Activated naive CD4-positive, alpha-beta T cell treated with anti-CD3 and anti-CD28 coated beads, Interleukin-2, amount 50 U/mL, for 24 hours (primary cell): ENCODE results near the gene MYH10.

Experiments
- H3K27ac Mint-ChIP-seq: one replicate; pipeline ENCODE4 v1.8.0; 2021; ENCODE audit warnings: mild to moderate bottlenecking, mixed read lengths
- H3K27me3 Mint-ChIP-seq: one replicate; pipeline ENCODE4 v1.8.0; 2021; ENCODE audit warnings: mixed read lengths
- H3K36me3 Mint-ChIP-seq: one replicate; pipeline ENCODE4 v1.8.0; 2021; ENCODE audit warnings: mixed read lengths
- H3K4me1 Mint-ChIP-seq: one replicate; pipeline ENCODE4 v1.8.0; 2021; ENCODE audit warnings: mixed read lengths
- H3K4me3 Mint-ChIP-seq: one replicate; pipeline ENCODE4 v1.8.0; 2021; ENCODE audit warnings: mild to moderate bottlenecking, mixed read lengths
- H3K9me3 Mint-ChIP-seq: one replicate; pipeline ENCODE4 v1.8.0; 2021; ENCODE audit warnings: mixed read lengths

MYH10 gene

DNA sequence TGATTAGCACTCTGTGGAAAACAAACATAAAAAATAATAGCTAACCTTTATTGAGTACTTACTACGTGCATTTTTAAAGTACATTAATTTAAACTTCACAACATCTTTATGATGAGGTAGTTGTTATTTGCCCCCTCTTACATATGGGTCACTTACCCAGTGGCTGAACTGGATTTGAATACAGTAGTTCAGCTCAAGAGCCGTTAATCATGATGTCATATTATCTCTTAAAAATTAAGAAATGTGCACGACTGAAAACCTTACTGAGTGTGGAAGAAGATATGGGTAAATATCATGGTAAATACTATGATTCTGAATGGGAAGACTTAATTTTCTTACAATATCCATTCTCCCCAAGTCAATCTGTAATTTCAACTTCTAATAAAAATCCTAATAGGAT, 177.2 kb downstream of the MYH10 start:
- H3K27me3 Mint-ChIP-seq, result no peaks in the 10 kb centered on the region
- H3K9me3 Mint-ChIP-seq, result no peaks in the 10 kb centered on the region
- no peak overlapping the region for H3K4me3 Mint-ChIP-seq
- H3K4me1 Mint-ChIP-seq, result peaks cover 22% of the 10 kb centered on the region
- no peak overlapping the region for H3K27ac Mint-ChIP-seq
- H3K36me3 Mint-ChIP-seq, result peaks cover 30% of the 10 kb centered on the region

DNA sequence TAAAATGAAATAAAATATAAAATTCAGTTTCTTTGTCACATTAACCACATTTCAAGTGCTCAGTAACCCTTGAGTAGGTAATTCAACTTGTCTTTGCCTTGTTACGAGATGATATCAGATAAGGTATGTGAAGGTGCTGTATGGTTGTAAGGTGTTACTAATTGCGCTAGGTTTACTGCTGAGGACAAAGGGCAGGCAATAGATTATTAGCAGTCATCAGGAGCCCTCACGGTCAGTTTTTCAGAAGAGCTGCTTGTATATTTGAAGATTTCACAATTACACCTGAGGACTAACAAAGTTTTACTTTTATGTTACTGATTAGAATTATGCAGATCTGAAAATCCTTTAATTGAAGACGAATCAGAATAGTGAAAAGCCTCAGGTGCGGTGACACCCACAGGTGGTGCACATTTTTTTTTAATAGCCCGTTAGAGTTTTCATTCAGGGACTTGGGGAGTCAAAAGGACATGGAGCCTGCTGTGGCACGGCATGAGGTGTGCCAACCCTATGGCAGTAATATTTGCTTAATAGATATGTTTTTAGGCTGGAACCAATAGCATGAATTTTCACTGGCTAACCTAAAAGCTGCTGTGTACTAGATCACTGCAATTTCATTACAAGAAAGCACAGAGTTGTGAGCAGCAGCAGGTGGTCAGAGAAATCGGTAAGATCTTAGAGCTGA, 178.5 kb downstream of the MYH10 start:
- Mint-ChIP-seq H3K36me3 (peaks cover 25% of the 10 kb centered on the region), H3K27me3 (no peaks in the 10 kb centered on the region), H3K4me3 (no peak overlapping the region), H3K9me3 (no peaks in the 10 kb centered on the region), H3K4me1 (peaks cover 12% of the 10 kb centered on the region), H3K27ac (no peak overlapping the region)

DNA sequence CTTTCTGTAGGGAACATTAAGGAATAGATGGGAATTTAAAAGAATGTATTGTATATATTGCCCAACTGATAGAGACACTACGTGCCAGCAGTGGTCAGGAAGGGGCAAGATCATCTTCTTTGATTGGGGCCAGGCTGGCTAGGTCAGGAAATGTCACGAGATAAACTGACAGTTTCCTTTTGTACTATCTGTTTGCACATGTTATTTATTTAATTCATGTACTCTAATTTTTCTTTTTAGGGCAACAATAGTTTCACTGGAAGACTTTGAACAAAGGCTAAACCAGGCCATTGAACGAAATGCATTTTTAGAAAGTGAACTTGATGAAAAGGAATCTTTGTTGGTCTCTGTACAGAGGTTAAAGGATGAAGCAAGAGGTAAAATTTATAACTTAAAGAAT, 182.2 kb downstream of the MYH10 start:
- Mint-ChIP-seq H3K4me3 (no peak overlapping the region), H3K9me3 (no peaks in the 10 kb centered on the region), H3K27ac (no peak overlapping the region), H3K36me3 (peaks cover 20% of the 10 kb centered on the region), H3K4me1 (peaks cover 21% of the 10 kb centered on the region), H3K27me3 (no peaks in the 10 kb centered on the region)

DNA sequence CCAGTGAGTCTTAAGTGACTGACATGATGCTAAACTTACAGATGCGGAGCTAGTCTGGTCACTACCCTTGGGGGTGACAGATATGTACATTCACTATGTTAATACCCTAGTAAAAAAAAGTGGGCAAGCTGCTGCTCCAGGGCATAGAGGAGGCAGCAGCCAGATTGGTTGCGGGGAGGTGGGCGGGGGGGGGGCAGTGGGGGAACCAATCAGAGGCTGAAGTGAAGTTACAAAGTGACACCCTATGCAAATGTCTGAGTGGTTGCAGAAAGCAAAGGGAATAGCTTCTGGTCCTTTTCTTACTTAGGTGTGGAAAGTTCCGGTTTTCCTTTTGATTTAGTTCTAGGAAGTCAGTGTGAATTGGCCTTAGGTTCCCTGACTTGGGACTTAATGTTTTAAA, 182.7 kb downstream of the MYH10 start:
- Mint-ChIP-seq H3K9me3 (no peaks in the 10 kb centered on the region), H3K4me1 (peaks cover 25% of the 10 kb centered on the region), H3K36me3 (peaks cover 20% of the 10 kb centered on the region), H3K4me3 (no peak overlapping the region), H3K27me3 (no peaks in the 10 kb centered on the region), H3K27ac (no peak overlapping the region)

DNA sequence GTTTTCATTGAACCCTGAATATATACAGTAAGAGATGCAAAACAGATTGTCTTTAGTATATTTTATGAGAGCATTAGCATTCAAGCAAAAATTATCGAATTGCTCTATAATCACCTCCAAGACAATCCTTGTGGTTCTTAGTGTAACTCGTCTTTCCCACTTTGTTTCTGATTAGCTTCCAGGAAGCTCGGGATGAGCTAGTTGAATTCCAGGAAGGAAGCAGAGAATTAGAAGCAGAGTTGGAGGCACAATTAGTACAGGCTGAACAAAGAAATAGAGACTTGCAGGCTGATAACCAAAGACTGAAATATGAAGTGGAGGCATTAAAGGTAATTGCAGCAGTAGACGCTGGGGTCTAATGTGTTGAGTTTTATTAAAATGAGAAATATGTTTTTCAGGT, 185.0 kb downstream of the MYH10 start:
- Mint-ChIP-seq H3K27ac (no peak overlapping the region), H3K4me1 (peaks cover 43% of the 10 kb centered on the region), H3K9me3 (no peaks in the 10 kb centered on the region), H3K27me3 (no peaks in the 10 kb centered on the region), H3K4me3 (no peak overlapping the region), H3K36me3 (peaks cover 15% of the 10 kb centered on the region)

DNA sequence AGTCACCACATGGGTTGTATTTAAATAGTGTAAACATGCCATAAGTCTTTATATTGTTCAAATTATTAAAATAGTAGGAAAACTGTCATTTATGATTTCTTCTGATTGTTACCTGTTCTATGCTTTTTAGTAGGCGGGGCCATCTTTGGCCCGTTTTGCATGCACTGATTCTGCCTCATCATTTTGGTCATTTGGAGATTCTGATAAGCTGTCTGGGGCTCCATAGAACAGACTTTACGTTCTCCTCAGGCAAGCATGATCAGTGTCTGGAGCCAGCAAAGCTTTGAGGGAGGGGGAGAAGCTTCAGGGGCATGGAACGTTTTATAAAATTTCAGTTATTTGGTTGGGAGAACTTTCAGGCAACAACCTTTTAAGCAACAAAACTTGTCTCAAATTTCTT, 186.0 kb downstream of the MYH10 start:
- no peak overlapping the region for H3K4me3 Mint-ChIP-seq
- H3K36me3 Mint-ChIP-seq, result peaks cover 16% of the 10 kb centered on the region
- H3K27me3 Mint-ChIP-seq, result no peaks in the 10 kb centered on the region
- H3K9me3 Mint-ChIP-seq, result no peaks in the 10 kb centered on the region
- H3K27ac Mint-ChIP-seq, result no peak overlapping the region
- H3K4me1 Mint-ChIP-seq, result peaks cover 51% of the 10 kb centered on the region

DNA sequence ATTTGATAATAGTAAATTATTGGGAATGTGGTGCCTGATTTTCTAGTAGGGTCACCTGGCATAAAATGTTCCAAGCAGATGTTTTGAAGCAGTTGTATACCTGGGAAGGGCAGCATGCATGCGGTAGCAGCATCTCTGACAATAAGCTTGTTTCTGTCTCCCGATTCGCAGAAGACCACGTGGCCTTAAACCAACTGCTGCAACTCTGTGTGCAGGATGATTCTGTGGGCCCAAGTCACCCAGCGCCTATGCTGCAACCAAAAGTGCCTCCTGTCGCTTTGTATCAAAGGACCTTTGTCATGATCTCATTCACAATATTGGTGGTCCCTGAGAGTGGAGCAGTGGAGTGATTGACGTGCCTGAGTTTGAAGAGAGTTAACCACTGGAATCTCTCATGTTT, 186.8 kb downstream of the MYH10 start:
- Mint-ChIP-seq H3K4me1 (peaks cover 53% of the 10 kb centered on the region), H3K27ac (no peak overlapping the region), H3K27me3 (no peaks in the 10 kb centered on the region), H3K4me3 (no peak overlapping the region), H3K9me3 (no peaks in the 10 kb centered on the region), H3K36me3 (peaks cover 14% of the 10 kb centered on the region)

DNA sequence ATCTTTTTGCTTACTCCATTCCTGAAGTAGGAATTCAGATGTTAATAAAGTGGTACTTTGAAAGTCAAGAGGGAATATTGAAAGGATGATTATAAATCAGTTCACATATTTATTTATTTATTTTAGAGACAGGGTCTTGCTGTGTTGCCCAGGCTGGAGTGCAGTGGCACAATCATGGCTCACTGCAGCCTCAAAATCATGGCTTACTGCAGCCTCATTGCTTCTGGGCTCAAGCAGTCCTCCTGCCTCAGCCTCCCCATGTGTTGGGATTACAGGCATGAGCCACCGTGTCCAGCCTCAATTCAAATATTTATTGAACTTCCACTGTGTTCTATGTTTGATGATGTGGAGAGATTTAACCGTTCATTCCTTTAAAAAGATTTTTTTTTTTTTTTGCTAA, 188.2 kb downstream of the MYH10 start:
- Mint-ChIP-seq H3K4me3 (no peak overlapping the region), H3K9me3 (no peaks in the 10 kb centered on the region), H3K4me1 (peaks cover 66% of the 10 kb centered on the region), H3K27ac (no peak overlapping the region), H3K27me3 (no peaks in the 10 kb centered on the region), H3K36me3 (peaks cover 10% of the 10 kb centered on the region)

DNA sequence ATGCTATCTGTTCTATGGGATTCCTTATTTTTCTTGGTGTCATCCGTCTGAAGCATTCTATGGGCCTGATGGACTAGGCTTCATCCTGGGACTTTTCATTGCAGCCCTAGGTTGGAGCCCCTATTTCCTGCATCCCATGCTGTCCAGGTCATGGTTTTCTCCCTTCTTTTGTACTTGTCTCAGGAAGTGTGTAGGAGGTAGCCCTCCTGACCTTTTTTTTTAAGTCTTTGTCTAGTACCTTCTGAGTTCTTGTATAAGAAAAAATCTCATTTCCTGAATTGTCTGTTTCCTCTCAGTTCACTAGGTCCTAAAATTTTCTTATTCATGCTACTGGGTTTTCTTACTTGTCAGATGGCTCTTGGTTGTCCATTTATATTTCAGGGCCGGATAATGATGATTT, 188.8 kb downstream of the MYH10 start:
- Mint-ChIP-seq H3K9me3 (no peaks in the 10 kb centered on the region), H3K4me1 (peaks cover 72% of the 10 kb centered on the region), H3K27ac (peak overlapping the region; percentile 73), H3K27me3 (no peaks in the 10 kb centered on the region), H3K36me3 (peaks cover 10% of the 10 kb centered on the region), H3K4me3 (no peak overlapping the region)

DNA sequence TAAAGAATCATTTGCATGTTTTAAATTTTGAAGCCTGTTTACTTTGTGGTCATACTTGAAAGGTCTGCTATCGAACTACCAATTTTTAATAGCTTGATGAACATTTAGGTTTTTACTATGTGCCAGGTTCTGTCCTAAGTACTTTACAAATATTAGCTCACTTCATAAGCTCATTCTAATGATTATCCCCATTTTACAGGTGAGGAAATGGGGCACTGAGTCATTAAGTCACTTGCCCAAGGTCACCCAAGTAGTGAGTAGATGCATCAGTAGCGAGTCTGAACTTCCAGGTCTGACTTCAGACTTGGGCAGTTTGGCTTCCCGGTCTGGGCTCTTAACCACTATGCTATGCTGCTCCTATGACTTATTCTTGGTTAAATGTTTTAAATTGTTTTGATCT, 190.8 kb downstream of the MYH10 start:
- Mint-ChIP-seq H3K4me3 (peak overlapping the region; percentile 49), H3K36me3 (peaks cover 10% of the 10 kb centered on the region), H3K4me1 (peaks cover 78% of the 10 kb centered on the region), H3K27ac (peak overlapping the region; percentile 59), H3K27me3 (no peaks in the 10 kb centered on the region), H3K9me3 (no peaks in the 10 kb centered on the region)

DNA sequence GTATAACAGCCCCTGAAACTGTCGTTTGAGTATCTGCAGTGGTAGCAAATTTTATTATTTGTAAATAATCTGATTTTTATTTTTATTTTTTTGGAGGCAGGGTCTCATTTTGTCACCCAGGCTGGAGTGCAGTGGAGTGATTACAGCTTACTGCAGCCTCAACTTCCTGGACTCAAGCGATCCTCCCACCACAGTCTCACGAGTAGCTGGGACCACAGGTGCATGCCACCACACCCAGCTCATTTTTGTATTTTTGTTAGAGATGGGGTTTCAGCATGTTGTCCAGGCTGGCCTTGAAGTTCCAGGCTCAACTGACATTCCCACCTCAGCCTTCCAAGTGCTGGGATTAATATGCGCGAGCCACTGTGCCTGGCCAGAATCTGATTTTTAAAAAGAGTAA, 192.1 kb downstream of the MYH10 start:
- peak overlapping the region; percentile 26 for H3K4me3 Mint-ChIP-seq
- peaks cover 65% of the 10 kb centered on the region for H3K4me1 Mint-ChIP-seq
- peaks cover 5% of the 10 kb centered on the region for H3K36me3 Mint-ChIP-seq
- H3K27ac Mint-ChIP-seq, result no peak overlapping the region
- no peaks in the 10 kb centered on the region for H3K9me3 Mint-ChIP-seq
- no peaks in the 10 kb centered on the region for H3K27me3 Mint-ChIP-seq

DNA sequence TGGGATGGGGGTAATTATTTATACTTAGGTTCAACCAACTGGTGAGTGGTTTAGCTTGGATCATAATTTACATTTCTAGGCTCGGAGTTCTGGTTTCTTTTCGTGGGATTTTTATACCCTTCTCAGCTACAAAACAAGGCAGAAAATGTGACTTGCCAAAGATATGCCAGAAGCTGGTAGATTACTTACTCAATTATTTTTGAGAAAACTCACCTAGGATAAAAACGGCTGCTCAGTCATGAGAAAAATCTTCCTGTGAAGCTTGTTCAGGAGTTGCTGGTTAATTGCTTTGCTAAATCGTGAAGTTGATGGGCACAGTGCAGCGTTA, 193.7 kb downstream of the MYH10 start:
- H3K36me3 Mint-ChIP-seq, result peaks cover 5% of the 10 kb centered on the region
- no peaks in the 10 kb centered on the region for H3K9me3 Mint-ChIP-seq
- H3K4me1 Mint-ChIP-seq, result peaks cover 52% of the 10 kb centered on the region
- H3K27me3 Mint-ChIP-seq, result no peaks in the 10 kb centered on the region
- H3K27ac Mint-ChIP-seq, result peak overlapping the region; percentile 94
- H3K4me3 Mint-ChIP-seq, result peak overlapping the region; percentile 99

DNA sequence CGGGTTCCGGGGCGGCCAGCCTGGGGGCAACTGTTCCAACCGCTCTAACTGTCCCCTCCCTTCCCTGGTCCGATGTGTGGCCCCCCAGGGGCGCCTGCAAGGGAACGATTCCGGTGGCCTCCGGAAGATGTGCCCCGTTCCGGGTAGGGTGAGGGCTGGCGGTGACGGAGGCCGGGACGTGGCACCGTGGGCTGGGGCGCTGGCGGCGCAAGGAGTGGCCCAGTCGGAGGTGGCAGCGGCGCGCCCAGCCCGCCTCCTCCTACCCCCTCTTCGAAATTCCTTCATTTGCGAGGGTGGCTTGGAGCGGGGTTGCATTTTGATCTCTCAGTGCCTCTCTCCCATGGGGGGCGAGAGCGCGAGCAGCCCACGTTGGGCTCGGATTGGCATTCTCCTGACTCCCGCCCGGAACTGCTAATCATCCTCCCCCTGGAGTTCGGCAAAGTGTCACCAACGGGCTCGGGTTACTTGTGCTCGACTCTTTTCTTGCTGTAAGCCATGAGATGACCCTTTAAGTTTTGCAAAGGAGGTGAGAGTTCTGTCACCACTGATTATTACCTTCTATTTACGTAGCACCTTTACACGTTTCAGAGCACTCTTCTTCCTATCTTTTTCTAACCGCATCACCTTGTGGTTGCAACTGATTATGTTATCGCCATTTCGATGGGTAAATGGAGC, 194.2 kb downstream of the MYH10 start:
- H3K4me1 Mint-ChIP-seq, result peaks cover 47% of the 10 kb centered on the region
- no peaks in the 10 kb centered on the region for H3K27me3 Mint-ChIP-seq
- H3K9me3 Mint-ChIP-seq, result no peaks in the 10 kb centered on the region
- peak overlapping the region; percentile 99 for H3K4me3 Mint-ChIP-seq
- H3K36me3 Mint-ChIP-seq, result peaks cover 5% of the 10 kb centered on the region
- peak overlapping the region; percentile 94 for H3K27ac Mint-ChIP-seq

DNA sequence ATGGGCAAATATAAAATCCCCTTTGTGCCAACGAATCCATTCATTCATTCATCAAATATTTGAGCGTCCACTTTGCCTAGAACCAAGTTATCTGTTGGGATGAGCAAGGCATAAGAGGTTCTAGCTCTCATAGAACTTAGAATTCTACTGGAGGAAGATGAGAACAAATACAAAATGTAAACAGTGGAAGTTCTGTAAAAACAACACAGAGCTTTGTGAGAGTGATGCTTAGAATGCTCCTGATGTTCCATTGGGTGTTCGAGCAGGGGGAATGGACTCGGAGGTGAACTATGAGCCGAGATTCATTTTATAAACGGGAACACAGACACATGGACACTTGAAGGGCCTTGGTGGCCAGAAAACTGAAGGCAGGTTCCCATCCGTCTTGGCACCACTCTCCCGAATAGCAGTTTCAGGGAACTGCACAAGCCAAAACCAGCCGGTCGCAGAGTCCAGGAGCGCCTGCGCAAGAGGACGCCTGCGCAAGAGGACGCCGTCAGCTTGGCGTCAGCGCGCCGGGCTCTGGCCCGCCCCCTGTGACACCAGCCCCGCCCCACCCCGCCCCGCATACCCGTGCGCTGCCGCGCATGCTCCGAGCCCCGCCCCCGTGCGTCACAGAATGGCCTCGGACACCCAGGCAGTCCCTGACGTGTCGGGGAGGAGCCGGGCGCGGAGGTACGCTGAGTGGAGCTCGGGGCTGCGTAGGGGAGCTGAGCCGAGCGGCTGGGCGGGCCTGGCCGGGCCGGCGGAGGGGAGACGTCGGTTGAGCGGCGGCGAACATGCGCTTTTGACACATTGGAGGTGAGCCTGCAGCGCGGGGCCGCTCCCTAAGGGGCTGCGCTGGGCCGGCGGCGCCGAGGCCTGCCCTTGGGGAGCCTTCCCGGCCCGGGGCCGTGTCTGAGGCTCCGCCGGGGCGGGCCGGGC, 195.0 kb downstream of the MYH10 start, which contains the start of gene NDEL1:
Gene NDEL1, plus strand, starts transcription at position 640 of the 924 bp plus-strand sequence. CDS start 8,388 bp downstream, outside the sequence.
- Mint-ChIP-seq H3K36me3 (peaks cover 2% of the 10 kb centered on the region), H3K4me3 (peak within 1 kb of the TSS; percentile 99), H3K4me1 (peaks cover 39% of the 10 kb centered on the region), H3K27me3 (no peaks in the 10 kb centered on the region), H3K9me3 (no peaks in the 10 kb centered on the region), H3K27ac (peak within 1 kb of the TSS; percentile 94)

DNA sequence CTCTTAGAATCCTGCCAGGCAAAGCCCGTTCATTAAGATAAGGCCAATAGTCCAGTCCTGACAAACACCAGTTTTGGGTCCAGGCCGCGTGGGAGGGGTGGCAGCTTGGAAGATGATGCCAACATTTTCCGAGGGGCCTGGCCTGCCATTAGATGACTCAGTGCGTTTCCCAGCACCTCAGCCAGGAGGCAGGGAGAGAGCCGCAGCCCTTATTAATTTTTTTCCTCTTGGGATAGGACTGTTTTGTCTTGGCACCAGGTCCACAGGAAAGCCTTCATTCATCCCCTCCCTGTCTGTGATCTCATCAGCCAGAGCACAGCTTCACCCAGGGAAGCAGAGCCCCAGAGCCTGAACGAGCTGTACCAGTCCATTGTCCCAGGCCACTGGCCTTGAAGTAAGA, 199.6 kb downstream of the MYH10 start:
- Mint-ChIP-seq H3K9me3 (no peaks in the 10 kb centered on the region), H3K27me3 (no peaks in the 10 kb centered on the region), H3K27ac (no peak overlapping the region), H3K36me3 (no peaks in the 10 kb centered on the region), H3K4me3 (no peak overlapping the region), H3K4me1 (peaks cover 4% of the 10 kb centered on the region)

DNA sequence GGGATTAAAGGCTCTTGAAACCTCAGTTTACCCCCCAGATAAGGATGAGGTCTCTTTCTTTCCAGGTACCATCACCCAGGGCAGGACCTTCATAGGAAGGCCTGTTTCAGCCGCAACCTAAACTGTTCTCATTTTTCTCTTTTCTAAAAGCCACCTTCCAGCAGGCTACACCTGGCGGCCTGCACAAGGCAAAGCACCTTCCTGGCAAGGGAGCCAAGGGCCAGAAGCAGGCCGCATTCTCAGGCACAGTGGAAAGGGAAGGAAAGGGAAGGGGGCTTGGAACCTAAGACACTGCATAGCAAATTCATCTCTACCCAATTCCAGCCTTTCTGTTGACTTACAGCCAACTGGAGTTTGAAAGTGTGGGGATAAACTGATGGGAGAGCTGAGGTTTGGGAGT, 203.7 kb downstream of the MYH10 start:
- H3K4me3 Mint-ChIP-seq, result no peak overlapping the region
- H3K36me3 Mint-ChIP-seq, result no peaks in the 10 kb centered on the region
- H3K27ac Mint-ChIP-seq, result no peak overlapping the region
- peaks cover 6% of the 10 kb centered on the region for H3K27me3 Mint-ChIP-seq
- no peaks in the 10 kb centered on the region for H3K4me1 Mint-ChIP-seq
- H3K9me3 Mint-ChIP-seq, result no peaks in the 10 kb centered on the region
